Measurements from ENCODE around the gene WASF3.

Gene WASF3

GRCh38 chr13:26646603-26647002 lies 89.1 kb downstream of the WASF3 start:
- no peaks in the 10 kb centered on the region for H3K9me2 ChIP-seq (replicated peaks; ENCODE audit: control insufficient read depth, low read length)
- H3K4me2 ChIP-seq (ENCODE audit: low read length), result no peak overlapping the region
- H4K20me1 ChIP-seq (ENCODE audit: control insufficient read depth, insufficient read depth, low read depth, low read length), result no peaks in the 10 kb centered on the region
- TF ChIP-seq CTCF (IDR thresholded peaks at IDR 0.05; ENCODE audit: low read depth, low read length, poor library complexity, severe bottlenecking), result no peak
- no peak for TF ChIP-seq EZH2phosphoT487 (IDR thresholded peaks at IDR 0.05; ENCODE audit: borderline replicate concordance, low read length)
- peaks cover 13% of the 10 kb centered on the region for H3K4me1 ChIP-seq (ENCODE audit: control insufficient read depth, low read length)
- H3K27ac ChIP-seq (ENCODE audit: low read depth, low read length), result no peak overlapping the region
- H3K27me3 ChIP-seq (ENCODE audit: control insufficient read depth, low read length), result no peaks in the 10 kb centered on the region
- no peaks in the 10 kb centered on the region for H3K79me2 ChIP-seq (ENCODE audit: control insufficient read depth, low read length)
- H3K4me3 ChIP-seq (ENCODE audit: low read length), result no peak overlapping the region
- peaks cover 13% of the 10 kb centered on the region; the same call in 1 of the 2 replicates for H3K9me3 ChIP-seq (ENCODE audit: control insufficient read depth, insufficient read depth, low read length)
- H3K36me3 ChIP-seq (ENCODE audit: control insufficient read depth, low read length), result no peaks in the 10 kb centered on the region
- no peaks in the 10 kb centered on the region for H3F3A ChIP-seq (ENCODE audit: control insufficient read depth, insufficient read depth)

GRCh38 chr13:26651234-26651633 lies 93.8 kb downstream of the WASF3 start:
- peaks cover 14% of the 10 kb centered on the region; the same call in 1 of the 2 replicates for H3K9me3 ChIP-seq (ENCODE audit: control insufficient read depth, insufficient read depth, low read length)
- H3K27ac ChIP-seq (ENCODE audit: low read depth, low read length), result no peak overlapping the region
- H3K4me3 ChIP-seq (ENCODE audit: low read length), result no peak overlapping the region
- H4K20me1 ChIP-seq (ENCODE audit: control insufficient read depth, insufficient read depth, low read depth, low read length), result no peaks in the 10 kb centered on the region
- peaks cover 7% of the 10 kb centered on the region for H3K4me1 ChIP-seq (ENCODE audit: control insufficient read depth, low read length)
- no peak overlapping the region for H3K4me2 ChIP-seq (ENCODE audit: low read length)
- H3K9me2 ChIP-seq (replicated peaks; ENCODE audit: control insufficient read depth, low read length), result no peaks in the 10 kb centered on the region
- no peaks in the 10 kb centered on the region for H3K27me3 ChIP-seq (ENCODE audit: control insufficient read depth, low read length)
- H3K36me3 ChIP-seq (ENCODE audit: control insufficient read depth, low read length), result no peaks in the 10 kb centered on the region
- no peaks in the 10 kb centered on the region for H3K79me2 ChIP-seq (ENCODE audit: control insufficient read depth, low read length)
- H3F3A ChIP-seq (ENCODE audit: control insufficient read depth, insufficient read depth), result no peaks in the 10 kb centered on the region
- no peak for TF ChIP-seq EZH2phosphoT487 (IDR thresholded peaks at IDR 0.05; ENCODE audit: borderline replicate concordance, low read length)
- TF ChIP-seq CTCF (IDR thresholded peaks at IDR 0.05; ENCODE audit: low read depth, low read length, poor library complexity, severe bottlenecking), result no peak

GRCh38 chr13:26653310-26653709 lies 95.8 kb downstream of the WASF3 start:
- H3K4me1 ChIP-seq (ENCODE audit: control insufficient read depth, low read length), result peaks cover 5% of the 10 kb centered on the region
- no peaks in the 10 kb centered on the region for H3K36me3 ChIP-seq (ENCODE audit: control insufficient read depth, low read length)
- H3K9me3 ChIP-seq (ENCODE audit: control insufficient read depth, insufficient read depth, low read length), result peaks cover 14% of the 10 kb centered on the region; the same call in 1 of the 2 replicates
- H3K27ac ChIP-seq (ENCODE audit: low read depth, low read length), result no peak overlapping the region
- TF ChIP-seq CTCF (IDR thresholded peaks at IDR 0.05; ENCODE audit: low read depth, low read length, poor library complexity, severe bottlenecking), result no peak
- TF ChIP-seq EZH2phosphoT487 (IDR thresholded peaks at IDR 0.05; ENCODE audit: borderline replicate concordance, low read length), result no peak
- no peaks in the 10 kb centered on the region for H3K79me2 ChIP-seq (ENCODE audit: control insufficient read depth, low read length)
- H3K4me3 ChIP-seq (ENCODE audit: low read length), result no peak overlapping the region
- no peaks in the 10 kb centered on the region for H3K27me3 ChIP-seq (ENCODE audit: control insufficient read depth, low read length)
- H3F3A ChIP-seq (ENCODE audit: control insufficient read depth, insufficient read depth), result no peaks in the 10 kb centered on the region
- no peaks in the 10 kb centered on the region for H3K9me2 ChIP-seq (replicated peaks; ENCODE audit: control insufficient read depth, low read length)
- no peaks in the 10 kb centered on the region for H4K20me1 ChIP-seq (ENCODE audit: control insufficient read depth, insufficient read depth, low read depth, low read length)
- no peak overlapping the region for H3K4me2 ChIP-seq (ENCODE audit: low read length)
